ENCODE data around the gene UBA7.
"Not testable (repeated sequence)": the region's sequence is repeated elsewhere in the genome, so short reads cannot be mapped to it uniquely, and the experiment has no call there.

UBA7 gene, protein sequence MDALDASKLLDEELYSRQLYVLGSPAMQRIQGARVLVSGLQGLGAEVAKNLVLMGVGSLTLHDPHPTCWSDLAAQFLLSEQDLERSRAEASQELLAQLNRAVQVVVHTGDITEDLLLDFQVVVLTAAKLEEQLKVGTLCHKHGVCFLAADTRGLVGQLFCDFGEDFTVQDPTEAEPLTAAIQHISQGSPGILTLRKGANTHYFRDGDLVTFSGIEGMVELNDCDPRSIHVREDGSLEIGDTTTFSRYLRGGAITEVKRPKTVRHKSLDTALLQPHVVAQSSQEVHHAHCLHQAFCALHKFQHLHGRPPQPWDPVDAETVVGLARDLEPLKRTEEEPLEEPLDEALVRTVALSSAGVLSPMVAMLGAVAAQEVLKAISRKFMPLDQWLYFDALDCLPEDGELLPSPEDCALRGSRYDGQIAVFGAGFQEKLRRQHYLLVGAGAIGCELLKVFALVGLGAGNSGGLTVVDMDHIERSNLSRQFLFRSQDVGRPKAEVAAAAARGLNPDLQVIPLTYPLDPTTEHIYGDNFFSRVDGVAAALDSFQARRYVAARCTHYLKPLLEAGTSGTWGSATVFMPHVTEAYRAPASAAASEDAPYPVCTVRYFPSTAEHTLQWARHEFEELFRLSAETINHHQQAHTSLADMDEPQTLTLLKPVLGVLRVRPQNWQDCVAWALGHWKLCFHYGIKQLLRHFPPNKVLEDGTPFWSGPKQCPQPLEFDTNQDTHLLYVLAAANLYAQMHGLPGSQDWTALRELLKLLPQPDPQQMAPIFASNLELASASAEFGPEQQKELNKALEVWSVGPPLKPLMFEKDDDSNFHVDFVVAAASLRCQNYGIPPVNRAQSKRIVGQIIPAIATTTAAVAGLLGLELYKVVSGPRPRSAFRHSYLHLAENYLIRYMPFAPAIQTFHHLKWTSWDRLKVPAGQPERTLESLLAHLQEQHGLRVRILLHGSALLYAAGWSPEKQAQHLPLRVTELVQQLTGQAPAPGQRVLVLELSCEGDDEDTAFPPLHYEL

DNA sequence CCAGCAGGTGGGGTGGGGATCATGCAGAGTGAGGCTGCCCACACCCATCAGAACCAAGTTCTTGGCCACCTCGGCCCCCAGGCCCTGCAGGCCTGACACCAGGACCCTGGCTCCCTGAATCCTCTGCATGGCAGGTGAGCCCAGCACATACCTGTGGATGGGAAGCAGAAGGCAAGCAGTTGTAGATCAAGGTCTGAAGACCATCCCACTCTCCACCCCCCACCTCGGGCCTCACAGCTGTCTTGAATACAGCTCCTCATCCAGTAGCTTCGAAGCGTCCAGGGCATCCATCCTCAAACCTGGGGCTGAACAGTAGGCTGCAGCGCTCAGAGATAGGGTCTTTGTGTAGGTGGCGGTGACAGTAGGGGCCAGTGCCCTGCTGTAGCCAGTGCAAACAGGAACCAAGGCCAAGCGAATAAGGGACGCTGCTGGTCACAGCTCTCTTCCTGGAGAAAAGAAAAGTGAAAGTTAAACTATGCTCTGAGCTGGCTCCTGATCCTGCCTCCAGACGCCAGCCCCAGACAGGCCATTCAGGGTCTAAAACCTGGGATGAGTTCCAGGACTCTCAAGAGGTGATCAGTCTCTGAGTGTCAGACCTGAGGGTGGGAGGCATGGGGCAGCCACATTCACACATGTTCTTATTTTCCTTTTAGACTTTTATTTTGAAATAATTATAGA, at the start of gene UBA7:
UBA7 (minus strand) TSS at position 457 of the 678 bp plus-strand sequence; CDS start at position 291, 166 bp downstream.
- DNase-seq: peak; percentile 45

DNA sequence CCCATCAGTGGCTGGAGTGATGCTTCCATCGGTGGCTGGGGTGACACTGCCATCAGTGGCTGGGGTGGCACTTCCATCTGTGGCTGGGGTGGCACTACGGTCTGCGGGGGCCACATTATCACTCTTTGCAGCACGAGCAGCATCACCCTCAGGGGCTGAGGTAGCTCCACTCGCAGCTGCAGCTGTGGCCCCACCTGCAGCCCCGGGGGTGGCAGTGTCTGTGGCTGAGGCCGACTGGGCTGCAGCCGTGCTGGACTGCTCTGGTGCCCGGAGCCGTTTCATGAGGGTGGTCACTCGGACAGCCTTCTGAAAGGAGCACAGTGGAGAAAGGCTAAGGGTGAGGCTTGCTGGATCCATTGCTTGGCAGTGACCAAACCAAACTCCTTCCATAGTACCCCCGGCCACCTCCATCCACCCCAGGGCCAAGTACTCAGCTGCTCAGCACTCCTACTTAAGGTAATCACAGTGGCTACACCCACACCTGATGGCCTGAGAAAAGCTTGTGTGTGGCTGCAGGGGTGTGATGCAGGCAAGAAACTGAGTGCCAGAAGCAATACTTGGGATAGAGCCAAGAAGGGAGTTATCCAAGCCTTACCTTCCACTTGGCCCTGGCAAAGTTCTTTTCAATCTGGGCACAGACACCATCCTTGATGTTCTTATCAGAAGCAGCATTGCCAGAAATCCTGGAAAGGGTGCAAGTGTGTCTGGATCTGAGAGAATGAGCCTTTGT, 46.0 kb upstream of the UBA7 start:
- no peak for DNase-seq

DNA sequence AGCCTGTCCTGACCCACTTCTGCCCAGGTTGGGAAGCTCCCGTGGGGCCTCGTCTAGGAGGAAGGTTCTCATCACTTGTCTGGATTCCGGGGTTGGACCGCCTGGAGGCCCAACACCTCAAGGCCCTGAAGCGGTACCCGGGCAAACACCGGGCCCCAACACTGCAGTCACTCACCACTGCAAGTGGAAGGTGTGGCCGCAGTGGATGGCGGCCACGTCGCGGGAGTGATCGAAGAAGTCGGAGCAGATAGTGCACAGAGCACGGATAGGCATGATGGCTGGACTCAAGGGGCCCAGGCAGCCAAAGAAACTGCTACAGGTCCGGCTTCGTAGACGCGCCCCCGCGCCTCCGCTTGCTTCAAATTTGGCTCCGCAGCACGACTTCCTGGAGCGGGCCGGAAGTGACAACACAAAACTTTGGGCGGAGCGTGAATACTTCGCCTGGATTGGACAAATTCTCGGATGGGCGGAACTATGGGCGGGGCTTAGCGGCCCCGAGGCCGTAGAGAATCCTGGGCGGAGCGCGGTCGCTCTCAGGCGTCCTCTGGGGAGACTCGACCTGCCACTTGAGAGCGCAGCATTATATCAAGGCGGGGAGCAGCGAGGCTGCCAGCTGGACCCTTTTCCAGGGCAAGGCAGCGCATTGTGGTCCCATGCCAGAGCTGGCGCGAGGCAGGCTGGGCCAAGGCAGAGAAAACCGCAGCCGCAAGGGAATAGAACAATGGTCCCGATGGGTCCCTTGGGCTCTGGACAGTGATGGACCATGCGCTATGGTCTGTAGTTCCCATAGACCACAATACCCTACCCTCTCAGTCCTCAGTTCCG, 42.6 kb upstream of the UBA7 start, which contains the start of gene TRAIP:
TRAIP (minus strand) TSS at position 384 of the 825 bp plus-strand sequence; CDS start at position 273, 111 bp downstream.
- DNase-seq: peak; percentile 96

DNA sequence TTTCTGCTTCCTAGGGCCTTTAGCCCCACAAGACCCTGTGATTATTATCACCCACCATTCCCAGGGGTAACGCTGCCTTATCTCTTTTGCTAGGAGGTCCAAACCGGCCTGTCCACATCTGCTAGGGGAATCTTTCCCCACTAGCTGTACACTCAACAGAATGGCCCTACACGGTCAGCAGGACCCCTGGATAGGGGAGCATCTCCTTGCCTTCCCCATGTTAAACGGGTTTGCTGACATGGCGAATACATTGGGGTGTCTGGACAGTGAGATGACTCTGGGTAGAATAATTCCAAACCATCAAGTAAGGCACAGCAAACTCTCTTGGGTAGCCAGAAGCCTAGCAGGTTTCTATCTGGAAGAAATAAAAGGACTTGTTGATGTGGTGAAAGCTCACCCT, 41.9 kb upstream of the UBA7 start:
- no peak for DNase-seq

DNA sequence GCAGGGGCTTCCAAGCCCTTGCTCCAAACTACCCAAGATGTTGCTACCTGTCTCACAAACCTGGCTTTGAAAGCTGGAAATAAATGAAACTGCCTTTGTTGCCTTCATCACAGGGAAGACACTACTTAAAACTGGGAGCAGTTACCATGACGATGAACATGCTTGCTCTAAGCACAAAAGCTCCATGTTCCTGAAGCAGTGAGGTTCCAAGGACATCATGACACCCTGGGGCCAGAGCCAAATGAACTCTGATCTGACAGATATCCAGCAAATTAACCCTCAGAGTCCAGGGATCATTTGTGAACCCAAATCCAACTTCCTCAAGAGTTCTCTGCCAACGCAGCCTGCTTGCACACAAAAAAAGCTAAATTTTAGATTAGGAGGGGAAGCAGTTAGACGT, 31.9 kb upstream of the UBA7 start:
- no peak for DNase-seq

DNA sequence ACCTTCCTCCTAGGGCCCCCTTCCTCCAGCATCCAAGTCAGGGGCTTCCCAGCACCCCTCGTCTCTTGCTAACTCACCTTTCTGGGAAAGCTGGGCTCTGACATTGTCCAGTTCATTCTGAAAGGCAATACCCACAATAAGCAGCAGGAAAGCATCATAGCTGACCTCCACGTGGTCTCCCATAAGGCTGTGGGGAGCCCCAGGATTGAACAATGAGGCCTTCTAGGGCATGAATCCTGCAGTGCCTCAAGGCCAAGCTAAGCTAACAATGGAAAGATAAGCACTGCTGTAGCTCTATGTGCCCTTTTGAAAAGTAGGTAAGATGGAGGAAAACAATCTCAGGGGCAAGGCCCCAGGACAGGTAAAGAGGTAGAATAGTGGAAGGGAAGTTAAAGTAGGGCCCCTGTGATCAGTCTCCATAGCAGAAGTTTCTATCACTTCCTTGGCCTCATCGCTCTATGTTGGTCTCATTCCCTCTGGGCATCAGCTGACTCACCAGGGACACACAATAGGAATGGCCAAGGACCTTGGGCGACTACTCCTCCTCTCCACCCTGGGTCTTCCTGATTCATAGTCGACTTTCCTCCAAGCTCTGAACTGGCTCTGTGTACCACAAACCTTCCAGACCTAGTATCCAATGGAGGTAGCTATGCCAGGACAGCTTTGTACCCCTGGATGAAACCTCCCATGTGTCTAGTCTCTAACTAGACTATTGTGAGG, 30.9 kb upstream of the UBA7 start:
- no peak for DNase-seq

DNA sequence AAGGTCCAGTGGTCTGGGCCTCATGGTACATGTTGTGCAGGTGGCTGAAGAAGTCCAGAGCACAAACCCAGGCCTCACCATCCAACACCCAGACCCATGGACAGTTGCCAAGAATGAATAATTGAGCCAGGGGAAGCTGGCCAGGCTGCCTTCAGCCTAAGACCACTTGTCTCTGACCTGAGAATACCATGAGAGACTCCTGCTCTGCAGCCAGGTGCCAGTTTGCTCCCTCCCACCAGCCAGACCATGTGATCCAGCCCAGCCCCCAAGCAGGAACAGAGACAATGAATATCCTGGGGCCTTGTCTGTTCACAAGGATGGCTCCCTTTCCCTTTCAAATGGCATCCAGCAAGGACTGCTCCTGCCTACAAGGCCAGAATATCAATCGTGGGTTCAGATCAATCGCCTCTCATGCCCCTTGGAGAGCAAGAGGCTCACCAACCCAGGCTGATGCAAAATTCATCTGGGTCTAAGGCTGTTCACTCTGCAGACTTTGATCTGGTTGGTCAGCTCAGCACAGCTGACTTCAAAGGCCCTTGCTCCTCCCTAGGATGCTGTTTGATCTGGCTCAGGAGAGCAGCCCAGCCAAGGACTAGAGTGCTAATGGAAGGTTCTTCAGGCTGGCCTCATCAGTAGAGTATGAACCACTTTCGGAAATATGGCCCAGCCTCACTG, 29.2 kb upstream of the UBA7 start:
- DNase-seq: no peak

DNA sequence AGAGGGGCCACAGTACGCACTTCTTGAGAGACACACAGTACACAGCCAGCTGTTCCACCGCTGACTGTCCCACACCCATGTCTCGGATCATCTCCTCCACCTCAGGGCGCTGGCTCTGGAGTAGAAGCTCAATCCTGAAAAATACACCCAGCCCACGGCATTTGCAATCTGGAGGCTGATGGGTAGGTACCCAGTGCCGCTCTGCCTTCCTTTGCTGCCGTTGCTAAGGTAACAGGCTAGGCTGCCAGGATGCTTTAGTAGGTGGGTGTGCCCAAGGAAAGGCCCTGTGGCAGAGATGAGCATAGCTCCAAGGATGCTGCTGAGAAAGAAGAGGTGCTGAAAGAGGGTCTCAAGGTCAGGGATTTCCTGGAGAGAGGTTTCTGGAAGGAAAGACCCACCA, 28.1 kb upstream of the UBA7 start:
- no peak for DNase-seq

DNA sequence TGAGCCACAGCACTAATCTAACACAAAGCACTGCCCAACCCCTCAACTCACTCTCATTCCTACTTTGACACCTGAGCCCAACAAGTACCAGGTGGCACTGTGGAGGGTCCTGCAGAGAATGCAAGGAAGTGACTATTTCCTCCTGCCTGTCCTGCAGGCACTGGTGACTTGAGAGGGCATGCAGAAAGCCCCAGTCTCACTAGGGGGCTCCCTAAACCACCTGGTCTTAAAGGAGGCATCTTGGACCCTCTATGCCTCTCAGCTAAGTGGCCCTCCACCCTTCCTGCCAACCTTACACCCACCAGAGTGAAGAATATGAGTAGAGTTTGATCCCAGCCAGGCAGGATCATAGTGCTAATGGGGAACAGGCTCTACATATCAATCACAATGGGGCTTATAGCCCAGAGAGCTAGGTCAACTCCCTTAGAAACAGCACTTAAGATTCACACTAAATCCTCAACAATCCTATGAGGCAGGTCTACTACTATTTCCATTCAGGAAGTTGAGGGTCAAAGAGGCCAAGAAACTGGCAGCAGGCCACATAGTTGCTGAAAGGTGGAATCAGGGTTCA, 27.5 kb upstream of the UBA7 start:
- no peak for DNase-seq

DNA sequence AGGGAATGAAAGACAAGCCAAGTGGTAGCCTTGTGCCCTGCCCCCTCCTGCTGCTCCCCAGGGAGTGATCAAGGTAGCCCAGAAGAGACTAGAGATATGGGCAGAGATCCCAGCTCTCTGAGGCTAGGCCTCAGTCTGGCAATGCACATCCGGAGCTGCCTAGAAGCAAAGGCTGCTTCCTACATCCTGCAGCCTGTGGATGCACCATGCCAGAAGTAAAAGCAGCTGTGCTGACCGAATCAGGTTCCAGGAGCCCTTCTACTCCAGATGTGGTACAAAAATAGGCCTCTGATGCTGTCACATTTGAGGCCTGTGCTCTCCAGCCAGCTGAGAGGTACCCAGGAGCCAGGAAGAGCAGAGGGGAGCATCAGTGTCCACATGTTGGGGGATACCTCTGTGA, 26.6 kb upstream of the UBA7 start:
- no peak for DNase-seq

DNA sequence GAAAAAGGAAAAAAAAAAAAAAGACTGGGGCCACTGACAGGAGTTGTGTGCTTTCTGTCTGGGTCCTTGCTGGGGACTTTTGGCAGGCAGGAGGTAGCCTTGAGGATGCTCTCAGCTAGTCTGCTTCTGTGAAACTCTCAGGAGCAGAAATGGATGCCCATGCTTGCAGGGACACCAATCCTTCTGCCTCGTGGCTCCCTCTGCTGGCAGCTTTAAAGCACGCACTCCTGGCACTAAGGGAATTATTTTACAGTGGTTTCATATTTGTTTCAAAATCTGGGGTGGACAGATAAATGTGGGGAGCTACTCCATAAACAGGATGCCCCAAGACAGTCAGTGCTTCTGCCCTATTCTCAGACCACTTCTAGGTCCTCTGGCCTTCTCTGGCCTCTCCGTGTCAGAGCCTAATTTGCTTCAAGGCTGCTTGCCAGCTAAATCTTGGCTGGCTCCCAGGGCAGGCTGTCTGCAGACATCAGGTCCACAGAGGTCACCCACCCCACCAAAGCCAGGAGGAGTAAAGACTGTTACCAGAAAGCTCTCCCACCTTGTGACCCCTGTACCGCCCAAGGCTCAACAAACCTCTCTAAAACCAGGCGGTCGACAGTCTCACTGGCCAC, 25.5 kb upstream of the UBA7 start:
- DNase-seq: peak; percentile 80

DNA sequence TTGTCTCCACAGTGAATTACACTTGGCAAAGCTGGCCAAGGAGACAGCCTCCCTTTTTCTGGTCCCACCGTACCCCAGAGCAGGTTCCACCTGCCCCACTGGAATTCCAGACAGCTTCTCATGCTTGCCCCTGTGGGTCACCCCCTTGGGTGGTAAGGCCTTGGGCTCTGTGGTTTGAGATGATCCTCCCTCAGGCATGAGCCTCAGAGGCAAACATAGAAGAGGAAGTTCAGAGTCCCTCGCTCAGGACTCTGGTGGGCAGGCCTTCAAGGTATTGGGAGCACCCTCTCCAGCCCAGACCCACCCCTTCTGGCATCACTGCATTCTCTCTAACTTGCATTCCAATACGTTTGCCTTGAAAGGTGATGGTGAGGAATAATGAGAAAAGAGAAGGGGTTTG, 17.6 kb upstream of the UBA7 start:
- DNase-seq: no peak

DNA sequence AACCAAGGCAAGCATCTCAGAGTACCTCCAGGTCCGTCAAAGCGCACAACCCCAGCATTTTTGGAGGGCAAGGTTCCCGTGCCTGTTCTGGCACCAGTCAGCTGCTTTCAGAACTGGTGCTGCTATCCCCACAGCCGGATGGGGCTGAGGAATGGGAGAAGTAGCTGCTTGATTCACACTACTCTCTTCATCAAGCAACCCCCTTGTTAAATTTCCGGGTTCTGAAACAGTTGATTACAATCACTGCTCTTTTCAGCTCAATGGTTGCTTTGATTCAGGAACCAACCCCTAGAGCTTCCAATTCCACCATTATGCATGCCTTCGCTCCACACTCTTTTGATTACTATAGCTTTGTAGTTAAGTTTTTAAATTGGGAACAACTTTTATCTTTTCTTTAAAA, 12.3 kb upstream of the UBA7 start:
- no peak for DNase-seq

DNA sequence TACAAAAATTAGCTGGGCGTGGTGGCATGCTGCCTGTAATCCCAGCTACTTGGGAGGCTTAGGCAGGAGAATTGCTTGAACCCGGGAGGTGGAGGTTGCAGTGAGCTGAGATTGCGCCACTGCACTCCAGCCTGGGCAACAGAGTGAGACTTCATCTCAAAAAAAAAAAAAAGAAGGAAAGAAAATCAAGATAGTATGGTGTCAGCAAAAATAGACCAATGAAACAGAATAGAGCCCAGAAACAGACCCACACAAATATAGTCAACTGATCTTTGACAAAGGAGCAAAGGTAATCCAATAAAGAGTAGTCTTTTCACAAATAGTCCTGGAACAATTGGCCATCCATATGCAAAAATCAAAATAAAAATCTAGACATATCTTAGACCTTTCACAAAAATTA, 9.4 kb upstream of the UBA7 start:
- not testable (repeated sequence) for DNase-seq

DNA sequence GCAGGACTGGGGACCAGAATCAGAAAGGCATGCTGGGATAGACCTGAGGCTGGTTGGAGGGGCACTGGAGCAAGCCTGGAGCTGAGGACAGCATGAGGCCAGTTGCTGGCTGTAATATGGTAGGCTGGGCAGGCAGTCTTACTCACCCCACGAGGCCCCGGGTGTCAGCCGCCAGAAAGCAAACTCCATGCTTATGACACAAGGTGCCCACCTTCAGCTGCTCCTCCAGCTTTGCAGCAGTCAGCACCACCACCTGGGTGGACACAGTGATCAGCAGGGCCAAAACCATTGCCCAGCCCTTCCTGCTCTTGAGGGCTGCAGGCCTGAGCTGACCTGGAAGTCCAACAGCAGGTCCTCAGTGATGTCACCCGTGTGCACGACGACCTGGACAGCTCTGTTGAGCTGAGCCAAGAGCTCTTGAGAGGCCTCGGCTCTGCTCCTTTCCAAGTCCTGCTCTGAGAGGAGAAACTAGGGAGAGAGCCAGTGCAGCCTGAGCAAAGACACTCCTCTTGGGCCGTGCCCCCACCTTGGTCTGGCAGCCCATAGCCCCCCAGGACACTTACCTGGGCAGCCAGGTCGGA, 747 bp downstream of the UBA7 start:
- DNase-seq: no peak

DNA sequence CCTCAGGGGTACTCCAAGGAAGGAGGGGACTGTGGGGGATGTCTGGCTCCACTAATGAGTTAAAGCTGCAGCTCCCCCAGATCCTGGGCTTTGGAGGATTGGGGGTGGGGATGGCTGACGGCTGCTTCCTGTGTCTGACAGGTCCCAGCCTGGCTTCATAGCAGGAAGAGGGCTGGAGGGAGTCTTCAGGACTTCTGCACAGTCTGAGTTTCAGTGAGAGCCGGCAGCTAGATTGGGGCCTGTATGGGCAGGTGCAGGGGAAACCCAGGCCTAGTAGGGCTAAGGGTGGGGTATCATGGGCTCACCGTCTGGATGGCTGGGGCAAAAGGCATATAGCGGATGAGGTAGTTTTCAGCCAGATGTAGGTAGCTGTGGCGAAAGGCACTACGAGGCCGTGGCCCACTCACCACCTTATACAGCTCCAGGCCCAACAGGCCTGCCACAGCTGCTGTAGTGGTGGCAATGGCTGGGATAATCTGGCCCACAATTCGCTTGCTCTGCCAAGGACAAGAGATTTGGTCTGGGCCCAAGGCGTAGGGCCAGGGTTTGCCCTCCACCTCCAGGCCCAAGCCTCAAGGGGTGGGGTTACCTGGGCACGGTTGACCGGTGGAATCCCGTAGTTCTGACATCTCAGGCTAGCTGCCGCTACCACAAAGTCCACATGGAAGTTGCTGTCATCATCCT, 6.2 kb downstream of the UBA7 start:
- no peak for DNase-seq

DNA sequence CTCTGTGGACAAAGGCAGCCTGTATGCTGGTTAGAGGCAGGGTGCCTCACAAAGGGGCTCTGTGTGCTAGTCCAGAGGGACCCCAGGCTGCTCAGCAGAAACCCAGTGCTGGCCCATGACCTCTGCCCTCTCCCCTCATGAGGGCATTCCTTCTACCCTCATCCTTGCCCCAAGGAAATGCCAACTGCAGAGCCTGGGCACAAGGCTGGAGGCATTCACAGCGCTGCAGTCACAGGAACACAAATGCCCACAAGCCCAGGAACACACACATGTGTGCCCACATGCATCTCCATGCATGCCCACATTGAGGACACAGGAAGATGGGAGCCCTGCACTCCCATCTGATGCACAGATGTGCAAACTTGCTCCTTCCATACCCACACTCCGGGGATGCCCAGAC, 6.9 kb downstream of the UBA7 start:
- no peak for DNase-seq
